Endothelial cell of umbilical vein (primary cell): ENCODE measurements around the gene PARN.

Experiments
- CTCF ChIP-seq, 2 donors: IDR thresholded peaks; 1 replicate in 1 of 2; 2 replicates in 1 of 2; pipeline ENCODE4 v1.5.1; 2011; ENCODE audit warnings: low read length in 2 of 2, mild to moderate bottlenecking in 2 of 2, moderate library complexity in 2 of 2, control low read depth in 1 of 2, inconsistent platforms in 1 of 2, low read depth in 1 of 2; ENCODE audit not compliant: insufficient read depth in 1 of 2; ENCODE audit errors: extremely low read depth in 1 of 2
- EZH2 ChIP-seq: IDR thresholded peaks from 2 replicates; pipeline ENCODE4 v1.6.1; 2012; ENCODE audit warnings: borderline replicate concordance, low read depth, mild to moderate bottlenecking, moderate library complexity, low read length, inconsistent platforms; ENCODE audit not compliant: severe bottlenecking
- FOS ChIP-seq: IDR thresholded peaks from 2 replicates; pipeline ENCODE4 v1.6.1; 2011; ENCODE audit warnings: mild to moderate bottlenecking, low read length, moderate library complexity, borderline replicate concordance; ENCODE audit not compliant: insufficient read depth
- JUN ChIP-seq: IDR thresholded peaks from 2 replicates; pipeline ENCODE4 v1.6.1; 2011; ENCODE audit warnings: borderline replicate concordance, low read depth; ENCODE audit not compliant: insufficient read length, insufficient read depth
- MAX ChIP-seq: IDR thresholded peaks from 2 replicates; pipeline ENCODE4 v1.6.1; 2011; ENCODE audit not compliant: insufficient read depth, insufficient read length
- POLR2A ChIP-seq: IDR thresholded peaks from 2 replicates; pipeline ENCODE4 v1.6.1; 2012; ENCODE audit warnings: low read depth, mild to moderate bottlenecking, control low read depth, low read length

- TF ChIP-seq CTCF (IDR thresholded peaks at IDR 0.05; ENCODE audit: extremely low read depth in 1 of 2, insufficient read depth in 1 of 2, low read depth in 1 of 2, low read length in 2 of 2), result no peak
- TF ChIP-seq POLR2A, result no peak
- no peak for TF ChIP-seq MAX
- TF ChIP-seq FOS, result no peak
- TF ChIP-seq EZH2, result no peak
- no peak for TF ChIP-seq JUN
Observed at GRCh38 chr16:14531613-14532012, 98.4 kb downstream of the PARN start.
